T-cell (primary cell): ENCODE measurements around the gene SQSTM1. TPM values are rescaled to one million over a fixed set of nuclear protein-coding genes. Genes with fewer than 3 reads are reported as not detected.

Experiments
- ATAC-seq, 4 experiments: fragments of 200-7000 bp in 3 of 4; fragments of 150-1000 bp in 1 of 4; cut with Tn5 transposase; replicated peaks in 1 of 4; 1 replicate in 3 of 4; 2 replicates in 1 of 4; pipeline ENCODE4 v1.10.0; 2021; ENCODE audit warnings: moderate library complexity in 3 of 4, mild to moderate bottlenecking in 2 of 4, moderate number of reproducible peaks in 1 of 4
- CTCF ChIA-PET, 2 donors: fragments of 300-600 bp; sonication (Branson Sonifier 250); formaldehyde crosslinking; loops; one replicate each; lab custom pipeline; 2022; ENCODE audit warnings: antibody characterized with exemption in 2 of 2; lab: Charles Lee
- POLR2A ChIA-PET, 2 donors: fragments of 300-600 bp; sonication (Branson Sonifier 250); formaldehyde crosslinking; loops; one replicate each; lab custom pipeline; 2022; ENCODE audit warnings: antibody characterized with exemption in 2 of 2; lab: Charles Lee
- DNase-seq, 35 experiments: peaks; one replicate each; pipeline versions ENCODE4 v3.0.0 to v3.0.0-alpha.2; 2013 to 2023
- H3K27ac ChIP-seq: one replicate; pipeline ENCODE4 v1.5.1; 2013; ENCODE audit warnings: low read length
- H3K27me3 ChIP-seq, 2 experiments: replicated peaks in 1 of 2; 1 replicate in 1 of 2; 2 replicates in 1 of 2; pipeline versions ENCODE4 v1.6.1 to v1.7.0; 2013; ENCODE audit warnings: low read length in 1 of 2, mixed read lengths in 1 of 2; ENCODE audit not compliant: control insufficient read depth in 2 of 2, insufficient read depth in 2 of 2; ENCODE audit errors: extremely low read depth in 1 of 2
- H3K36me3 ChIP-seq, 2 donors: 1 replicate in 1 of 2; 2 replicates in 1 of 2; pipeline versions ENCODE4 v1.6.1 to v1.7.0; 2013; ENCODE audit warnings: low read length in 1 of 2; ENCODE audit not compliant: control insufficient read depth in 2 of 2, insufficient read depth in 1 of 2; ENCODE audit errors: extremely low read depth in 1 of 2
- H3K4me1 ChIP-seq, 2 experiments: 1 replicate in 1 of 2; 2 replicates in 1 of 2; pipeline versions ENCODE4 v1.6.1 to v1.7.0; 2013; ENCODE audit warnings: low read length in 2 of 2, mixed read lengths in 1 of 2; ENCODE audit not compliant: insufficient read depth in 2 of 2, control insufficient read depth in 1 of 2; ENCODE audit errors: extremely low read depth in 1 of 2
- H3K4me3 ChIP-seq, 2 donors: 1 replicate in 1 of 2; 2 replicates in 1 of 2; pipeline versions ENCODE4 v1.5.1 to v1.7.0; 2013; ENCODE audit warnings: mild to moderate bottlenecking in 2 of 2, low read length in 1 of 2, moderate library complexity in 1 of 2; ENCODE audit not compliant: control insufficient read depth in 1 of 2; ENCODE audit errors: extremely low read depth in 1 of 2
- H3K9me3 ChIP-seq: 2 replicates; pipeline ENCODE4 v1.7.0; 2013
- H3K27ac Mint-ChIP-seq, 2 donors: one replicate each; pipeline ENCODE4 v1.8.0; 2020 to 2021; ENCODE audit warnings: mild to moderate bottlenecking in 2 of 2, mixed read lengths in 2 of 2
- H3K27me3 Mint-ChIP-seq, 2 donors: one replicate each; pipeline ENCODE4 v1.8.0; 2021 to 2022; ENCODE audit warnings: mixed read lengths in 2 of 2
- H3K36me3 Mint-ChIP-seq: one replicate; pipeline ENCODE4 v1.8.0; 2021; ENCODE audit warnings: mixed read lengths
- H3K4me1 Mint-ChIP-seq, 3 donors: one replicate each; pipeline ENCODE4 v1.8.0; 2020 to 2022; ENCODE audit warnings: mixed read lengths in 3 of 3, mild to moderate bottlenecking in 1 of 3
- H3K4me3 Mint-ChIP-seq, 3 donors: one replicate each; pipeline ENCODE4 v1.8.0; 2020 to 2022; ENCODE audit warnings: mild to moderate bottlenecking in 3 of 3, mixed read lengths in 3 of 3, moderate library complexity in 3 of 3
- H3K9me3 Mint-ChIP-seq, 3 donors: one replicate each; pipeline ENCODE4 v1.8.0; 2020 to 2022; ENCODE audit warnings: mixed read lengths in 3 of 3
- WGBS: methylation state at CpG from one replicate; pipeline ENCODE4 v1.1.5; 2013; ENCODE audit warnings: missing lambda C conversion rate; ENCODE audit not compliant: insufficient coverage; 5-methylcytosine and 5-hydroxymethylcytosine counted together
- total RNA-seq, 35 experiments: library from RNA in 6 of 35; stranded (reverse) in 6 of 35; fragments of 120-200 nt in 1 of 35; gene quantifications; one replicate each; pipeline versions ENCODE4 v1.2.1 to v1.2.4 and lab custom pipeline; 2013 to 2026

SQSTM1 gene
- total RNA-seq, 5 donors from 2014 or later (not counting 1 experiment from before 2014, with no cell fraction given): 220 to 327 (median 280) TPM

DNA sequence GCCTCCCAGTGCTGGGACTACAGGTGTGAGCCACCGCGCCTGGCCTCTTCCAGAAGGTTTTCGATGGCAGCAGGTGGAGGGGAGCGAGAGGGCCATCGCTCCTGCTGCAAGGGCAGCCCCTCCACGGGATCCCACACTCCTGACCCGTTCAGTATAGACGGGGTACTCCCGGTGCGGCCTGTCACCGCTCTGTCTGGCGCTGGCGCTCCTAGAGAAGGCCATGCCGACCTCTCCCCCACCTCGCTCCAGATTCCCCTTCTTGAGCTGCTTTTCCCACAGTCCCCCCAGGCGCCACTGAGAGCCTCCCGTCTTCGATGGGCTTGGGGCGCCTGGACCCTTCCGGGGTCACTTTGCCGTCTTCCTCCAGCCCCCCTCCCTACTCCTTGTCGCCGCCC is 4.3 kb upstream of the SQSTM1 start:
- Mint-ChIP-seq H3K4me3 (peak overlapping the region in 1 of 3 donors; percentile 21), H3K36me3 (peaks cover 9% of the 10 kb centered on the region), H3K9me3 (no peaks in the 10 kb centered on the region), H3K27ac (no peak overlapping the region), H3K27me3 (no peaks in the 10 kb centered on the region), H3K4me1 (peaks cover 21 to 30% (median 24%) of the 10 kb centered on the region in 3 donors)
- DNase-seq (no peak), ATAC-seq (no peak)
- WGBS: 89% methylated on average over 17 of the region's 23 CpGs
- H3K4me3 ChIP-seq: no peak overlapping the region
- H3K36me3 ChIP-seq: peaks cover 0 to 10% of the 10 kb centered on the region in 2 donors
- peaks cover 3 to 40% of the 10 kb centered on the region in 2 experiments for H3K4me1 ChIP-seq
- CTCF ChIA-PET: no interaction called here
- no peaks in the 10 kb centered on the region for H3K9me3 ChIP-seq
- H3K27ac ChIP-seq: no peak overlapping the region
- H3K27me3 ChIP-seq: peaks cover 0 to 21% of the 10 kb centered on the region in 2 experiments
- POLR2A ChIA-PET: no interaction called here

DNA sequence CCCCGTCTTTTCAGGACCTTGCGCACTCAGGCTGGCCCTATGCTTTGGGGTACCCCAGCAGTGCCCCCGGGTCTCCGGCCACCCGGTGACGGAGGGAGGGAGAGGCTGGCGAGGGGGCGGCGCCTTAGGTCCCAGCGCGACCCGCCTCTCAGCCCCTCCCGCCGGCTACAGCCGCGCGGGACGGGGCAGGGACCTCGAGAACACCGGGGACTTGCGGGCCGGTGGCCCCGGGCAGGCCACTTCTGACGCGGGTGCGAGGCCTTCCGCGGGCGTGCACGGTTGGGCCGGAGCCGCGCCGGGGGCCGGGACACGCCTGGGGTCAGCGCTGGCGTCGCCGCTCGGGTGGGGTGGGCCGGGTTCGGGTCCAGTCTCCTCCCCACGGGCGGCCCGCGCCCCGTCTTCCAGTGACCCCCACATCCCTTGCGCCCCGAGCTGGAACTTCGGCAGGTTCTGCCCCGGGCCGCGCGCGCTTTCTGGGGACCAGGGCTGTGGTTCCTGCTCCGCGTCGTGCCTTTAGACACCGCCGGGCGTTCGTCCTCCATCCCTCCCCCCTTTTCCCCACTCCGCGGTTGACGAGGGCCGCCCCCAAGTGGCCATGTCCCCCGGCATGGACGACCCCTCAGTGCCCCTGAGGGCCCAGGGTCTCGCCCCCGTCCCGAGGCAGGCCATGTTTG is 3.8 kb upstream of the SQSTM1 start:
- Histone ChIP-seq H3K27me3 (peaks cover 0 to 21% of the 10 kb centered on the region in 2 experiments), H3K36me3 (peaks cover 0 to 10% of the 10 kb centered on the region in 2 donors), H3K27ac (no peak overlapping the region), H3K4me1 (peaks cover 3 to 45% of the 10 kb centered on the region in 2 experiments), H3K4me3 (peak overlapping the region in 1 of 2 donors; percentile 25), H3K9me3 (no peaks in the 10 kb centered on the region)
- peaks cover 9% of the 10 kb centered on the region for H3K36me3 Mint-ChIP-seq
- no peak overlapping the region for H3K27ac Mint-ChIP-seq
- ATAC-seq (no peak), DNase-seq (no peak)
- WGBS: 6% methylated on average over 55 of the region's 72 CpGs
- no peaks in the 10 kb centered on the region for H3K9me3 Mint-ChIP-seq
- H3K4me1 Mint-ChIP-seq: peaks cover 26 to 35% (median 26%) of the 10 kb centered on the region in 3 donors
- ChIA-PET CTCF (no interaction called here), POLR2A (no interaction called here)
- peak overlapping the region in 2 of 3 donors; percentile 76 to 94 for H3K4me3 Mint-ChIP-seq
- no peaks in the 10 kb centered on the region for H3K27me3 Mint-ChIP-seq

DNA sequence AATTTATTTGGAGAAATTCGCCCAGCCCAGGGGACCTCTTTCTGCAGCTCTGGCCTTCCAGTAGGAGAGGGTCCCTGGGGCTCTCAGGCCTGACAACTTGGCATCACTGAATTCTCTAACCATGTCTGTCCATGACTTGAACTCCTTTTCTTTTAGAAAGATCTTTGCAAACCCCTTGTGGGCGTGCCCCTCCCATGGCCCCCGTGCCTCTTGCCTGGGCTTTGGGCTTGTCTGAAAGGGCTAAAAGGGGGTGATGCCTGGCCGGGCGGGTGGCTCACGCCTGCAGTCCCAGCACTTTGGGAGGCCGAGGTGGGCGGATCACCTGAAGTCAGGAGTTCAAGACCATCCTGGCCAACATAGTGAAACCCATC is 3.2 kb upstream of the SQSTM1 start:
- H3K27ac Mint-ChIP-seq: no peak overlapping the region
- Histone ChIP-seq H3K27me3 (peaks cover 0 to 21% of the 10 kb centered on the region in 2 experiments), H3K9me3 (no peaks in the 10 kb centered on the region), H3K27ac (no peak overlapping the region), H3K4me1 (peaks cover 5 to 49% of the 10 kb centered on the region in 2 experiments), H3K4me3 (peak overlapping the region in 1 of 2 donors; percentile 25), H3K36me3 (peaks cover 0 to 10% of the 10 kb centered on the region in 2 donors)
- ChIA-PET POLR2A (no interaction called here), CTCF (no interaction called here)
- peaks cover 9% of the 10 kb centered on the region for H3K36me3 Mint-ChIP-seq
- no peaks in the 10 kb centered on the region for H3K27me3 Mint-ChIP-seq
- ATAC-seq: no peak
- DNase-seq: no peak
- peak overlapping the region; percentile 13 to 94 (median 76) for H3K4me3 Mint-ChIP-seq
- 86% methylated on average over 5 of the region's 8 CpGs for WGBS
- H3K9me3 Mint-ChIP-seq: no peaks in the 10 kb centered on the region
- H3K4me1 Mint-ChIP-seq: peaks cover 31 to 40% (median 31%) of the 10 kb centered on the region in 3 donors

DNA sequence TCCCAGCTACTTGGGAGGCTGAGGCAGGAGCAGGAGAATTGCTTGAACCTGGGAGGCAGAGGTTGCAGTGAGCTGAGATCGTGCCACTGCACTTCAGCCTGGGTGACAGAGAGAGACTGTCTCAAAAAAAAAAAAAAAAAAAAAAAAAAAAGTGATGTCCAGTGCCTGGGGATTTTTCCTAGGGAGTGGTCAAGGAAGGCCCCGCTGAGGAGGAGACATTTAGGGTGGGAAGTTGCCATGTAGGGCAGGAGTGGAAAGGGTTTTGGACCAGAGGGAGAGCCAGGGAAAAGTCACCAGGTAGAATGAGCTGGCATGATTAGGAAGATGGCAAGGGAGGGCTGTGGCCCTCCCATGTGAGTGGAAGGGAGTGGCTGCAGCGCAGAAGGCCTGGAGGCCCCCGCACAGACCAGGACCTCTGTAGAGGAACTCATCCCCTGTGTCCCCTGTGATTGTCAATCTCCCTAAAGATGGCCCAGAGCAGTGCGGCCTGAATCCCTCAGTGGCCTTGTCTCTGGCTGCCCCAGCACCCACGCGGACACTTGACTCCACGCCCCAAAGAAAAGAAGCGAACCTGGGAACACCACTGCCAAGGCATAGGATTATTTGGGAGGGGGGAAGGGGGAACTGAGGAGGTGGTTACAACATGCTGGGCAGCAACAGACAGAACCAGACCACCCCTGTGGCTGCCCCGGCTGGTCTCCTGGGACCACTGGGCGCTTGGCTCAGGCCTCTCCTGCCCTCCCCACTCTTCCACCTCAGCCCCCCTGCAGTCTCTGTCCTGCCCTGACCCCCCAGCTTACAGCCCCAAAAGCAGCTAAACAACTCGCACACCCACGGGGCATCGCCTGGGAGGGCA is 2.6 kb upstream of the SQSTM1 start:
- no peak for DNase-seq
- 100% methylated on average over 4 of the region's 14 CpGs for WGBS
- peak overlapping the region; percentile 76 to 94 (median 78) for H3K4me3 Mint-ChIP-seq
- peak overlapping the region; percentile 79 for H3K27ac ChIP-seq
- H3K9me3 ChIP-seq: no peaks in the 10 kb centered on the region
- peaks cover 0 to 21% of the 10 kb centered on the region in 2 experiments for H3K27me3 ChIP-seq
- peaks cover 0 to 14% of the 10 kb centered on the region in 2 donors for H3K36me3 ChIP-seq
- H3K36me3 Mint-ChIP-seq: peaks cover 8% of the 10 kb centered on the region
- ChIA-PET CTCF (no interaction called here), POLR2A (interaction anchor here in 1 of 2 donors (0.7 kb wide), 1 partner anchor 1668 kb away, joined by 3 read pairs; no protein-coding TSS in a partner anchor)
- peaks cover 7 to 56% of the 10 kb centered on the region in 2 experiments for H3K4me1 ChIP-seq
- no peaks in the 10 kb centered on the region for H3K9me3 Mint-ChIP-seq
- H3K4me1 Mint-ChIP-seq: peaks cover 37 to 47% (median 38%) of the 10 kb centered on the region in 3 donors
- H3K27ac Mint-ChIP-seq: peak overlapping the region; percentile 85 to 86
- H3K4me3 ChIP-seq: peak overlapping the region; percentile 46 to 64
- ATAC-seq: no peak
- no peaks in the 10 kb centered on the region for H3K27me3 Mint-ChIP-seq

DNA sequence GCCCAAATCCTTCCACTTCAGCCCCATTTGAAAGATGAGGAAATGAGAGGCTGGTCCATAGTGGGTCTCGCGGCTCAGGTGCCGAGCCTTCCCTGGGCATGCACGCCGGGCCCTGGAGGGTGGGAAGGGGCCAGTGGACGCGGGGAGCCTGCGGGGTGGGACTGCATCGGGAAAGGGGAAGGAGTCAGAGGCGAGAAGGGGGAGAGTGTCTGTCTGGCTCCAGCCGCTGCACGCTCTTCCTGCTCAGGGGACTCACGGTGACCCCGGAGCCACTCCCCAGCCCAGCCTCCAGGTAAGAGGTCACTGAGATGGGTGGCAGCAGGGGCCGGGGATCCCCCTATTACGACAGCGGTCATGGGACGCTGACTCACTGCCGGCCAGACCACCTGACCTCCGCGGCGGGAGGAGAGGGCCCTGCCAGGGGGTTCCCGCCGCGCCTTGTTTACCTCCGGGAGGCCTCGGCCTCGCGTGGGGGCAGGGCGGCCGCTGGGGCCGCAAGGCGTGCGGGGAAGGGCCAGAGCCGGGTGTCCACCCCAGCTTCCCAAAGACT is 1.9 kb upstream of the SQSTM1 start:
- peak; percentile 52 to 66 (median 56) for ATAC-seq
- 7% methylated on average over 30 of the region's 35 CpGs for WGBS
- ChIA-PET POLR2A (interaction anchor here (0.7 kb wide), 3 partner anchors 41 to 1669 kb away, joined by 3 to 10 read pairs (median 4); partner anchors contain the start of gene HNRNPH1 (in 1 of the 2)), CTCF (no interaction called here)
- no peaks in the 10 kb centered on the region for H3K9me3 Mint-ChIP-seq
- no peaks in the 10 kb centered on the region for H3K27me3 Mint-ChIP-seq
- H3K4me3 ChIP-seq: peak overlapping the region; percentile 46 to 64
- H3K27me3 ChIP-seq: peaks cover 0 to 21% of the 10 kb centered on the region in 2 experiments
- H3K36me3 ChIP-seq: peaks cover 0 to 16% of the 10 kb centered on the region in 2 donors
- H3K4me1 Mint-ChIP-seq: peaks cover 39 to 51% (median 41%) of the 10 kb centered on the region in 3 donors
- peak; percentile 49 to 94 (median 82) for DNase-seq
- H3K9me3 ChIP-seq: no peaks in the 10 kb centered on the region
- H3K27ac ChIP-seq: peak overlapping the region; percentile 98
- H3K27ac Mint-ChIP-seq: peak overlapping the region; percentile 85 to 86
- H3K36me3 Mint-ChIP-seq: peaks cover 8% of the 10 kb centered on the region
- H3K4me1 ChIP-seq: peaks cover 7 to 63% of the 10 kb centered on the region in 2 experiments
- H3K4me3 Mint-ChIP-seq: peak overlapping the region; percentile 76 to 94 (median 78)
